DND-41 (cell line): Measurements from ENCODE around the gene LDB2.

Experiments
- EZH2 ChIP-seq: IDR thresholded peaks from 3 replicates; pipeline ENCODE4 v1.6.1; 2012; ENCODE audit warnings: borderline replicate concordance, low read depth, mild to moderate bottlenecking, moderate library complexity, low read length, inconsistent platforms; ENCODE audit not compliant: severe bottlenecking
- TF ChIP-seq, protein P1 (sequence below): IDR thresholded peaks from 2 replicates; pipeline ENCODE4 v1.5.1; 2012; ENCODE audit warnings: borderline replicate concordance, low read length, moderate library complexity, mild to moderate bottlenecking; ENCODE audit not compliant: poor library complexity, severe bottlenecking; ENCODE audit errors: extremely low read depth

DNA sequence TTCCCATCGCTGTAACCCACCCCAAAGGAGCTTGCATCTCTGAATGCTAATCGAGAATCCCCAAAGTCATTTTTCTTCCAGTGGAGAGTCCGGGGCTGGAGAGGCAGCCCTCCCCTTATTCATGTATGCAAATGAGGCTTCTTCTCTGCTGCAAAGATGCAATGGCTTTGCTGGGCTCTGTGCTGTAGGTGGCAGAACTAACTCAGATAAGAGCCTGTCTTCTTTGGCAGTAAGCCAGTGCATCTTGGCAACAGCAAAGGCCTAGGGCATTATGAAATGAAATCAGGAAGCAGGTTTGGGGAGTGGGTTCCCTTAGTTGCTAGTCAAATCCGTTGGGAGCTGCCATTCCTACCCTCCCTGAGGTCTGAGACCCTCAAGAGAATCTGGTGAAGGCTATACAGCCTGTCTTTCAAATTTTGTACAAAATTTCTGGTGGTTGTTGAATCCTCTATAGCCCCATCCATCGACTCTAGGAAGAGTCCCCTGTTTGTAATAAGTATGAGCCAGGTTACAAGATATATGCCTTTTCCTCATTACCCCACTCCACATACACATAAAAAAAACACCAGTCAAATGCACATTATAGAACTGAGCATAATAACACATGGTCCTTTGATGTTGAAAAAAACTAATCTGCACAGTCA is 381.5 kb downstream of the LDB2 start:
- no peak for TF ChIP-seq EZH2
- TF ChIP-seq, protein P1, sequence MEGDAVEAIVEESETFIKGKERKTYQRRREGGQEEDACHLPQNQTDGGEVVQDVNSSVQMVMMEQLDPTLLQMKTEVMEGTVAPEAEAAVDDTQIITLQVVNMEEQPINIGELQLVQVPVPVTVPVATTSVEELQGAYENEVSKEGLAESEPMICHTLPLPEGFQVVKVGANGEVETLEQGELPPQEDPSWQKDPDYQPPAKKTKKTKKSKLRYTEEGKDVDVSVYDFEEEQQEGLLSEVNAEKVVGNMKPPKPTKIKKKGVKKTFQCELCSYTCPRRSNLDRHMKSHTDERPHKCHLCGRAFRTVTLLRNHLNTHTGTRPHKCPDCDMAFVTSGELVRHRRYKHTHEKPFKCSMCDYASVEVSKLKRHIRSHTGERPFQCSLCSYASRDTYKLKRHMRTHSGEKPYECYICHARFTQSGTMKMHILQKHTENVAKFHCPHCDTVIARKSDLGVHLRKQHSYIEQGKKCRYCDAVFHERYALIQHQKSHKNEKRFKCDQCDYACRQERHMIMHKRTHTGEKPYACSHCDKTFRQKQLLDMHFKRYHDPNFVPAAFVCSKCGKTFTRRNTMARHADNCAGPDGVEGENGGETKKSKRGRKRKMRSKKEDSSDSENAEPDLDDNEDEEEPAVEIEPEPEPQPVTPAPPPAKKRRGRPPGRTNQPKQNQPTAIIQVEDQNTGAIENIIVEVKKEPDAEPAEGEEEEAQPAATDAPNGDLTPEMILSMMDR = peak; percentile 5
